Right cardiac atrium (tissue), 5 donors: Measurements from ENCODE around the gene LRWD1. TPM values are rescaled to one million over a fixed set of nuclear protein-coding genes. Genes with fewer than 3 reads are reported as not detected.
"Not testable (repeated sequence)": the region's sequence is repeated elsewhere in the genome, so short reads cannot be mapped to it uniquely, and the experiment has no call there.

Experiments
- ATAC-seq, 2 donors: fragments of 200-7000 bp; cut with Tn5 transposase; one replicate each; pipeline versions ENCODE4 v1.8.0 to v1.9.1; 2020; ENCODE audit warnings: moderate library complexity in 2 of 2, mild to moderate bottlenecking in 1 of 2
- DNase-seq, 3 donors: peaks; one replicate each; pipeline ENCODE4 v3.0.0-alpha.2; 2020
- H3K27ac ChIP-seq: one replicate; pipeline ENCODE4 v1.5.1; 2013; ENCODE audit warnings: mild to moderate bottlenecking, low read length, control low read depth, moderate library complexity
- H3K27me3 ChIP-seq: one replicate; pipeline ENCODE4 v1.6.1; 2013; ENCODE audit not compliant: control insufficient read depth, insufficient read depth
- H3K4me1 ChIP-seq: one replicate; pipeline ENCODE4 v1.6.1; 2013; ENCODE audit warnings: low read length; ENCODE audit not compliant: control insufficient read depth, insufficient read depth
- H3K4me3 ChIP-seq: one replicate; pipeline ENCODE4 v1.5.1; 2013; ENCODE audit warnings: low read length, control low read depth
- H3K9me3 ChIP-seq: one replicate; pipeline ENCODE4 v1.6.1; 2013; ENCODE audit warnings: low read length; ENCODE audit not compliant: control insufficient read depth
- WGBS: extraction: QIAGEN DNeasy Blood & Tissue Kit; methylation state at CpG from one replicate; pipeline ENCODE4 v1.1.7; 2013; 5-methylcytosine and 5-hydroxymethylcytosine counted together
- intact Hi-C, 4 donors: fragments of 100-400 bp; cut with DNase I; formaldehyde crosslinking; loops; one replicate each; pipeline versions ENCODE4 v1.11.0 to v1.14.0; 2022 to 2023
- polyA plus RNA-seq: library from polyadenylated mRNA; stranded (reverse); fragments of 200-250 nt; gene quantifications from one replicate; pipeline ENCODE4 v1.2.3, GENCODE V29; 2013
- total RNA-seq, 4 donors: library from RNA; stranded (reverse); fragmentation: NEBNext Ultra II Directional; extraction: Animal tissue kit (Norgen Biotek cat#: 25700); gene quantifications; one replicate each; pipeline ENCODE4 v1.2.1, GENCODE V29; 2021
- donor health status: healthy with polysubstance abuse.
- donor health status: DM: no; HTN: yes; CAD: no.
- donor health status: DM: no; HTN: no; CAD: no.
- donor health status: DM: no; HTN: yes; CAD: no; lungs with severe emphysema.
- donor health status: DM: yes; HTN: yes; CAD: no.

LRWD1 gene
- total and polyA plus RNA-seq, 5 donors: 8.5 to 14.2 (median 10.4) TPM

GRCh38 chr7:102445674-102446071 lies 19.1 kb upstream of the LRWD1 start:
- ATAC-seq (no peak), DNase-seq (no peak)
- H3K4me3 ChIP-seq: no peak overlapping the region
- no peak overlapping the region for H3K27ac ChIP-seq
- intact Hi-C loops: no loop called here
- H3K4me1 ChIP-seq: no peaks in the 10 kb centered on the region
- H3K27me3 ChIP-seq: no peaks in the 10 kb centered on the region
- H3K9me3 ChIP-seq: no peaks in the 10 kb centered on the region
- WGBS: 70% methylated on average over 2 of the region's 2 CpGs

GRCh38 chr7:102446387-102447156 lies 18.2 kb upstream of the LRWD1 start:
- intact Hi-C loops: no loop called here
- 95% methylated on average over 41 of the region's 41 CpGs for WGBS
- no peaks in the 10 kb centered on the region for H3K4me1 ChIP-seq
- no peak overlapping the region for H3K27ac ChIP-seq
- DNase-seq (peak in 1 of 3 donors; percentile 46), ATAC-seq (no peak)
- no peaks in the 10 kb centered on the region for H3K27me3 ChIP-seq
- H3K9me3 ChIP-seq: no peaks in the 10 kb centered on the region
- no peak overlapping the region for H3K4me3 ChIP-seq

GRCh38 chr7:102447311-102447710 lies 17.5 kb upstream of the LRWD1 start:
- no peaks in the 10 kb centered on the region for H3K9me3 ChIP-seq
- no peak overlapping the region for H3K27ac ChIP-seq
- intact Hi-C loops: no loop called here
- DNase-seq: peak in 1 of 3 donors; percentile 31
- no peaks in the 10 kb centered on the region for H3K27me3 ChIP-seq
- no peak overlapping the region for H3K4me3 ChIP-seq
- WGBS: 88% methylated on average over 14 of the region's 14 CpGs
- no peaks in the 10 kb centered on the region for H3K4me1 ChIP-seq
- no peak for ATAC-seq

GRCh38 chr7:102449136-102449535 lies 15.6 kb upstream of the LRWD1 start:
- Histone ChIP-seq H3K4me3 (no peak overlapping the region), H3K9me3 (no peaks in the 10 kb centered on the region), H3K27me3 (no peaks in the 10 kb centered on the region), H3K4me1 (no peaks in the 10 kb centered on the region), H3K27ac (no peak overlapping the region)
- DNase-seq (no peak), ATAC-seq (no peak)
- intact Hi-C loops: no loop called here
- 96% methylated on average over 15 of the region's 15 CpGs for WGBS

- DNase-seq: peak in 1 of 3 donors; percentile 32
- WGBS: 77% methylated on average over 6 of the region's 6 CpGs
- ATAC-seq: no peak
These were observed 14.5 kb upstream of the LRWD1 start for GRCh38 chr7:102450242-102450641.

GRCh38 chr7:102451371-102452054 lies 13.3 kb upstream of the LRWD1 start:
- Histone ChIP-seq H3K27me3 (no peaks in the 10 kb centered on the region), H3K4me3 (no peak overlapping the region), H3K27ac (no peak overlapping the region), H3K4me1 (no peaks in the 10 kb centered on the region), H3K9me3 (no peaks in the 10 kb centered on the region)
- intact Hi-C loops: no loop called here
- 49% methylated on average over 23 of the region's 23 CpGs for WGBS
- ATAC-seq: no peak
- peak in 1 of 3 donors; percentile 53 for DNase-seq

More at GRCh38 chr7:102450242-102450641, 14.5 kb upstream of the LRWD1 start:
- Histone ChIP-seq H3K27ac (no peak overlapping the region), H3K9me3 (no peaks in the 10 kb centered on the region), H3K4me3 (no peak overlapping the region), H3K27me3 (no peaks in the 10 kb centered on the region), H3K4me1 (no peaks in the 10 kb centered on the region)
- intact Hi-C loops: no loop called here

- intact Hi-C loops: no loop called here
- ATAC-seq: no peak
These were observed 12.3 kb upstream of the LRWD1 start for GRCh38 chr7:102452451-102452850.

GRCh38 chr7:102453319-102453718 lies 11.5 kb upstream of the LRWD1 start:
- Histone ChIP-seq H3K4me1 (no peaks in the 10 kb centered on the region), H3K27me3 (no peaks in the 10 kb centered on the region), H3K9me3 (no peaks in the 10 kb centered on the region), H3K4me3 (no peak overlapping the region), H3K27ac (no peak overlapping the region)
- WGBS: 64% methylated on average over 7 of the region's 7 CpGs
- DNase-seq (peak in 1 of 3 donors; percentile 51), ATAC-seq (no peak)
- intact Hi-C loops: no loop called here

More at GRCh38 chr7:102452451-102452850, 12.3 kb upstream of the LRWD1 start:
- Histone ChIP-seq H3K4me3 (no peak overlapping the region), H3K9me3 (no peaks in the 10 kb centered on the region), H3K27ac (no peak overlapping the region), H3K4me1 (no peaks in the 10 kb centered on the region), H3K27me3 (no peaks in the 10 kb centered on the region)
- 88% methylated on average over 6 of the region's 6 CpGs for WGBS
- peak in 1 of 3 donors; percentile 8 for DNase-seq

- Histone ChIP-seq H3K9me3 (no peaks in the 10 kb centered on the region), H3K27ac (no peak overlapping the region), H3K4me1 (no peaks in the 10 kb centered on the region), H3K27me3 (no peaks in the 10 kb centered on the region), H3K4me3 (no peak overlapping the region)
- intact Hi-C loops: no loop called here
- 62% methylated on average over 12 of the region's 12 CpGs for WGBS
- DNase-seq: peak in 1 of 3 donors; percentile 44
- no peak for ATAC-seq
These were observed 10.3 kb upstream of the LRWD1 start for GRCh38 chr7:102454468-102454867.

- H3K4me1 ChIP-seq, H3K9me3 ChIP-seq, ATAC-seq, H3K4me3 ChIP-seq, H3K27me3 ChIP-seq, H3K27ac ChIP-seq, intact Hi-C loops: not testable (repeated sequence)
- peak in 1 of 3 donors; percentile 7 for DNase-seq
- 93% methylated on average over 10 of the region's 10 CpGs for WGBS
These were observed 9.9 kb upstream of the LRWD1 start for GRCh38 chr7:102454932-102455331.

- H3K27me3 ChIP-seq: no peaks in the 10 kb centered on the region
- DNase-seq: peak in 1 of 3 donors; percentile 28
- no peak for ATAC-seq
- WGBS: 82% methylated on average over 11 of the region's 11 CpGs
- intact Hi-C loops: no loop called here
- no peak overlapping the region for H3K4me3 ChIP-seq
- no peak overlapping the region for H3K27ac ChIP-seq
- no peaks in the 10 kb centered on the region for H3K4me1 ChIP-seq
- H3K9me3 ChIP-seq: no peaks in the 10 kb centered on the region
These were observed 9.2 kb upstream of the LRWD1 start for GRCh38 chr7:102455596-102455995.
